Stimulated activated CD8-positive, alpha-beta memory T cell treated with anti-CD3 and anti-CD28 coated beads, Interleukin-4, amount 100 ng/mL, for 24 hours (primary cell): ENCODE results near the gene TMEM271.
"Not testable (repeated sequence)": the region's sequence is repeated elsewhere in the genome, so short reads cannot be mapped to it uniquely, and the experiment has no call there.

ENCODE experiments used
- DNase-seq: peaks from one replicate; pipeline ENCODE4 v3.0.0-alpha.2; 2020; ENCODE audit warnings: low read depth

Gene TMEM271

DNA sequence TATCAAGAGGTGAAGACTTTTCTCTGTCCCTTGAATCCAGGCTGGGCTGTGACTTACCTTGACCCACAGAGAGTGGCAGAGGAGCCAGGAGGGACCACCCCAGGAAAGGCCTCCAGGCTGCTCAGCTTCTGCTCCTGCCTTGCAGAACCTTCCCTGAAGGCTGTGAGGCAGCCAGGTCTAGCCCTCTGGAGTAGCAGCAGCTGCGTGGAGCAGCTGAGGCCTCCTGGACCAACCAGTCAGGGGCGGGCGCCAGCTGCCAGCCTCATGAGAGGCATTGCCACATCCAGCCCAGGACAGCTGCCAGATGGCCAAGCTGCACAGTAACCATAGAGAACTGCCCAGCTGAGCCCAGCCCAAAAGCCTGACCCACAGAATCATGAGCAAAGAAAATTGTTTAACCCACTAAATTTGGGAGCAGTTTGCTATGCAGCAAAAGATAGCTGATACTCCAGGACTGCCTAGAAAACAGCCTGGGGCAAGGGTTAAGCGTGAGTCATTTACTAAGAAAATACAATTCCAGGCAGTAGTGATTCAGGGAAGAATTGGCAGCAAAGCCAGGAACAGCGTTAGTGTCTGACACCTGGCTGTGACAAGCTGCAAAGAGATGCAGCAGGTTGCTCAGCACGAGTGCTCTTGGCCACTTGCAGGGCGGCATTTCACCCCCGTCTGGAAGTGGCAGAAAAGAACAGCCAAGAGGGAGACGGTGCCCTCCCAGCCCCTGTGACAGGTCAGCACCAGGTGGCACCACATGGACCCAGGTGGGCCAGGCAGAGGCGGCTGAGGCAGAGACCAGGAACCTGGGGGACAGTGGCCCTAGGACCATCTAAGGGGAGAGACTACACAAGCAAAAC lies 34.5 kb upstream of the TMEM271 start:
- no peak for DNase-seq

DNA sequence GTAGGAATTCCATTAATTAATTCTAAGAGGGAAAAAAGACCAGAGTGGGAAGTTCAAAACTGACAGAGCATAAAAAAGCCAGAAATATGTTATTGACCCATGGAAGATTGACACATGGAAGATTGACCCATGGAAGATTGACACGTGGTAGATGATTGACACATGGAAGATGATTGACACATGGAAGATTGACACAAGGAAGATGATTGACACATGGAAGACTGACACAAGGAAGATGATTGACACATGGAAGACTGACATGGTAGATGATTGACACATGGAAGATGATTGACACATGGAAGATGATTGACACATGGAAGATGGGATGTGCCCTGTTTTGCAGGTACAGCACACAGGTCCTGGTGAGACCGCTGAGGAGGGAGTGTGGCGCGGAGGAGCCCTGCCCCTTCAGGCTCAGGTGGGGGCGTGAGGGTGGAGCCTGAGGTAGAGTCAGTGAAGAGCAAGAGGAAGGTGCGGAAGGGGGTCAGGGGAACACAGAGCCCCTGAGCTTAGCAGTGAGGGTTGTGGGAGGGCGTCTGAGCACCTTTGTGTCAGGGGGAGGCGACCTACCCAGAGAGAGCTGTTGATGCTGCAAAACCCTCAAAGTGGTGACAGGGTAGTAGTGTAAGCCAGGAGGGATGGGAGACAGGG lies 33.4 kb upstream of the TMEM271 start:
- DNase-seq: no peak

DNA sequence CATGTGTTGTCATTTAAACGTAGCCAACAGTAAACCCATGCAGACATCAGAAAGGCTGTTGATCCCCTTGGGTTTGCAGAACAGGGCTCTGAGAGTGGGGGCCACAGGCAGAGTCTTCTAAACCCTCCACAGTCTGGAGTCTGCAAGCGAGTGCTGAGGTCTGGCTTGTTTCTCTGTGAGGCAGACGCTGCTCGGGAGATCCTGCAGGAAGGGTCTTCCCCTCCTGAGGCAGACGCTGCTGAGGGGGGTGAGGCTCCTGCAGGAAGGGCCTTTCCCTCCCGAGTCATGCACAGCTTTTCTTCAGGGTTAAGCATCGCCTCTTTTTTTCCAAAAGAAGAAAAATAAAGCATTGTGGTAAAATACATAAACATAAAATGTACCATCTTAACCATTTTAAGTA lies 32.1 kb upstream of the TMEM271 start:
- no peak for DNase-seq

DNA sequence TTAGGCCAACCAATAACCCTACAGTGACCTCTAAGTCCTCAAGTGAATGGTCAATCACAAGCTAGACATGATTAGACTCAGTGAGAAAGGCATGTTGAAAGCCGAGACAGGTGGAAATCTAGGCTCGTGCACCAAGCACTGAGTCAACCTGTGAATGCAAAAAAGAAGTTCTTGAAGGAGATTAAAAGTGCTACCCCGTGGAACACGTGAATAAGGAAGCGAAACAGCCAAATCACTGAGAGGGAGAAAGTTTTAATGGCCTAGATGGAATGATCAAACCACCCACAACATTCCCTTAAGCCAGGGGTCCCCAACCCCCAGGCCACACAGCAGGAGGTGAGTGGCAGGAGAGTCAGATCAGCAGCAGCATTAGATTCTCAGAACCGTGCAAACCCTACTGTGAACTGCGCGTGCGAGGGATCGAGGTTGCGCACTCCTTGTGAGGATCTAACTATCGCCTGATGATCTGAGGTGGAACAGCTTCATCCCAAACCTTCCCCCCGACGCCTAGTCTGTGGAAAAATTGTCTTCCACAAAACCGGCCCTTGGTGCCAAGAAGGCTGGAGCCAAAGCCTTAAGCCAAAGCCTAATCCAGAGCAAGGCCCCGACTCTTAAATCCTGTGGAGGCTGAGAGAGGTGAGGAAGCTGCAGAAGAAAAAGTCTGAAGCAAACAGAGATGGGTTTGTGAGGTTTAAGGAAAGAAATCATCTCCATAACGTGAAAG lies 29.8 kb upstream of the TMEM271 start:
- no peak for DNase-seq

DNA sequence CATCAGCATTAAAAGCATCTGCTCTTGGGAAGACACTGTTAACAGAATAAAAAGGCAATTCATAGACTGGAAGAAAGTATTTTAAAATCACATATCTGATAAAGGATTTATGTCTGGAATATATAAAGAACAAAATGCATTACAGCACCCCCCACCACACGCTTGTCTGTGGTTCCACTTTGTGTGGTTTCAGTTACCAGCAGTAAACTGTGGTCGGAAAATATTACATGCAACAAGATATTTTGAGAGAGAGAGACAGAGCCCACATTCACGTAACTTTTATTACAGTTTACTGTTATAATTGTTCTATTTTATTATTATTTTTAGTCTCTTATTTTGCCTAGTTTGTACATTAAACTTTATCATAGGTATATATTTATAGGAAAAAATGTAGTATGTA lies 28.0 kb upstream of the TMEM271 start:
- DNase-seq: no peak

DNA sequence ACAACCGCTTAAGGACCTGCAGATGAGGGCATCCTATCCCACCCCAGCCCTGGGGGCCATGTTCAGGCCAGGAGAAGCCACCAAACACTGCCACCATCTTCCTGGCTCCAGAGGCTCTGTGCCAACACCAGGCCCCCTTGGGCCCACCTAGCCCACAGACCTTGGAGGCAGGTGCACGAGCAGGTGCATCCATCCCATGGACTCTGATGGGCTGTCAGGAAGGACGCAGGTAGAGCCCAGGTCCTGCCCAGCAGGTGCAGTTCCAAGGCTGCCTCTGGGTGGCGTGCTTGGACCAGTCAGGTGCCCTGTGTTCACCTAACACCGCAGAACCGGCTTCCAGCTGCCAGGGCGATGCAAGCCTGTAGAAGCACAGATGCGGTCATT lies 26.5 kb upstream of the TMEM271 start:
- DNase-seq: peak; percentile 54

DNA sequence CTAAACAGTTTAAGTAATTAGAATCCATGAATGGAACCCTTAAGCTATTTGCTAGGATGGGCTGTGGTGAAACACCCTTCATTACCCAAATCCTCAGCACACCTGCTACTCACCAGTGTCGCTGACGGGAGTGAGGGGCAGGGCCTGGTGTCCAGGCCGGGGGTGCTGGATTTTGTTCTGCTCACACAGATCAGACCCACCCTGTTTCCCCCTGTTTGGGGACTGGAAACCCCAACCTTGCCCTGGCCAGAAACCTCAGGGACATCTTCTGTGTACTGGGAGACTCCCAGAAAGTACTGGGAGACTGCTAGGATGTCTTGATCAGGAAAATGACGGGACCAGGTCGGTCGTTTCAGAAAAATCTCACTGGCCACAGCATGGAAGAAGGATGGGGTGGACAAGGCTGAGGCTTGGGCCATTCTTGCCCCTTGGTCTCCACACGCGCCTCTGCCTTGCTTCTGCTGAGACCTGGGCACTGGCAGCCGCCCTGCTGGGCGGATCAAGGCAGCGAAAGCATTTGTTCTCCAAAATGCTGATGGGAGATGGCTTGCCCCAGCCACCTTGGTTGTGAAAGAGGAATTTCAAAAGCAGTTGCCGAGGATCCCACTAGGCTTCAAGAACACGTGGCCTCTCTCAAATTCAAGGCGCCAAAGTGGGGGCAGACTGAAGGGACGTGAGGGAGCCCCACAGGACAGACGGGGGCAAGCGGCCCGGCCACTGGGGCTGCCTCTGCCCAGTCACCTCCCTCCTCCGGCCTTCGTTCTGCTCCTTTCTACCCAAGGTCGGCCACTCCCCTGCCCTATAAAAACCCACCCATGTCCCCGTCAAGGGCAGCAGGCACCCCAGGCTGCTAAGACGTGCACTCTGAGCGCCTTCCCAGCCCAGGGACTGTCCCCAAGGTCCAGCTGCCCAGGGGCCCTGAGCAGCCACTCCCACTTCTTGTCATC lies 25.8 kb upstream of the TMEM271 start:
- DNase-seq: no peak

DNA sequence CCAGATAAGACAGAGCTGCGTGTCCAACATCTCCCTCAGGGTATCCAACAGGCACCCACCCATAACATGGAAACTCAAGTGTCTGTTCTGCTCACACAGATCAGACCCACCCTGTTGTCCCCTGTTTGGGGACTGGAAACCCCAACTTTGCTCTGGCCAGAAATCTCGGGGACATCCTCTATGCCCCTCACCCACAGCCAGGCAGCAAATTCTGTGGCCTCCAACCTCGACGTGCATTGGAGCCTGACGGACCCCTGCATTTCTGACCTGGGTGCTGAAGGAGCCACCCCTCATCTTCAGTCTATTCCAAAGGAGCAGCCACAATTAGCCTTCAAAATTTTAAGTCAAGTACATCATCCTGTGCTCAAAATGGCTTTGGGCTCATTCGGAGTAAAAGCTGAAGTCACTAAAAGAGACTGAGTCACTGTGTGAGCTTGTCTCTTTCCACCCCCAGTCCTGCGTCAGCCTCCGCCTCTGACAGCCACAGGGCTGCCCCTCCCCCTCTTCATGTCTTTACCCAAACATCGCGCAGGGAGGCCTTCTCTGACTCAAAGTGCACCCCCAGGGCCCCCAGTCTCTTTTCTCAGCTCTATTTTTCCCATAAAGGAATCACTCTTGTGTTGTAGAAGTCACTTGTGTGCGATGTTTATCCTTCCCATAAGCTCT lies 24.9 kb upstream of the TMEM271 start:
- DNase-seq: peak; percentile 33

DNA sequence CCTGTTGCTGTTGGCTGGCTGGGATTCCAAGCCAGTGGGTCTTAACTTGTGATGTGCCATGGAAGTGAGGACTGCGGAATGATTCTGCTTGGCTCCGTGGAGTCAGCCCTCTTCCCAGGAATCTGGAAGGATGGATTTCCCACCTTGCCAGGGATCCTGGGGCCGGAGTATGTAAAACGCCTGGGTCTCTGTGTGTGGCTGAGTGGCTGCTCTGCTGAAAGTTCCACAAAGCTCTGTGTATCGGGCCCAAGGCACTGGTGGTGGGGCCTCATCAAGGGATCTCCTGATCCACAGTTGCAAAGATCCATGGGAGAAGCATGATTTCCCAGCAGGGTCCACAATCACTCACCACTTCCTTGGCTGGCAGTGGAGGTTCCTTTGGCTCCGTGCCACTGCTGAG lies 24.1 kb upstream of the TMEM271 start:
- DNase-seq: no peak

DNA sequence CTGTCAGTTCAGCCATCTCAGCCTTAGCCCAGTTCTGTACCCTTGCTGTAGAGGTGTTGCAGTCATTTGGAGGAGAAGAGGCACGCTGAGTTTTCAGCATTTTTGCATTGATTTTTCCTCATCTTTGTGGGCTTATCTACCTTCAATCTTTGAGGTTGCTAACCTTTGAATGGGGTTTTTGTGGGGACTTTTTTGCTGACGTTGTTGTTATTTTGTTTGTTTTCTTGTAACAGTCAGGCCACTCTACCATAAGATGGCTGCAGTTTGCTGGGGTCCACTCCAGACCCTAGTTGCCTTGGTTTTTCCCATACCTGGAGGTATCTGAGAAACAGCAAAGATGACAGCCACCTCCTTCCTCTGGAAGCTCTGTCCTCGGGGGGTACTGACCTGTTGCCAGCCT lies 22.8 kb upstream of the TMEM271 start:
- DNase-seq: no peak

DNA sequence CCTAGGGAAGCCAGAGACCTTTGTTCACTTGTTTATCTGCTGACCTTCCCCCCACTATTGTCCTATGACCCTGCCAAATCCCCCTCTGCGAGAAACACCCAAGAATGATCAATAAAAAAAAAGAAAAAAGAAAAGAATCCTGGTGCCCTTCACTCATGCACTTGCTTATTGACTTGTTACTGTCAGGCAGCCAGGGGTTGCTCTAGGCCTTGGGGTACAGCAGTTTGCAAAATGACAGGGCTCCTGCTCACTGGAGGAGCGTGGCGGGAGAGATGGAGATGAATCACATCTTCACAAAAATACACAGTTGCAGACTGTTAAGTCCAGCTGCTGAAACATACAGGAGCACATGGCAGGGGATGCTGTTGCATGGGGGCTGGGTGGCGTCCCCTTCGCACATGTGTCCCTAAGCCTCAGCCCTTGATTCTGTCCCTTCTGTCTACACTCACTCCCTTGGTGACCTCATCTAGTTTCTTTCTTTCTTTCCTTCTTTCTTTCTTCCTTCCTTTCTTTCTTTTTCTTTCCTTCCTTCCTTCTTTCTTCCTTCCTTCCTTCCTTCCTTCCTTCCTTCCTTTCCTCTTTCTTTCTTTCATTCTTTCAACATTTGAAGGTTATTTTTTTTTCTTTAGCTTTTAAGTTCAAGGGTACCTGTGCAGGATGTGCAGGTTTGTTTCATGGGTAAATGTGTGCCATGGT lies 16.9 kb upstream of the TMEM271 start:
- DNase-seq: no peak

DNA sequence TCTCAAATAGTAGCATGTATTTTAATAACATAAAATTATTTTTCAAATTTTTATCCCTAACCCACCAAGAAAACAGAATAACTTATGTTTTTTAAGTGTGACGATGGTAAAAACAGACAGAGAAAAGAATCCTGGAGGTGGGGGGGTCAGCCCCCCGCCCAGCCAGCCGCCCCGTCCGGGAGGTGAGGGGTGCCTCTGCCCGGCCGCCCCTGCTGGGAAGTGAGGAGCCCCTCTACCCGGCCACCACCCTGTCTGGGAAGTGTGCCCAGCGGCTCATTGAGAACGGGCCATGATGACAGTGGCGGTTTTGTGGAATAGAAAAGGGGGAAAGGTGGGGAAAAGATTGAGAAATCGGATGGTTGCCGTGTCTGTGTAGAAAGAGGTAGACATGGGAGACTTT lies 16.1 kb upstream of the TMEM271 start:
- DNase-seq: not testable (repeated sequence)

DNA sequence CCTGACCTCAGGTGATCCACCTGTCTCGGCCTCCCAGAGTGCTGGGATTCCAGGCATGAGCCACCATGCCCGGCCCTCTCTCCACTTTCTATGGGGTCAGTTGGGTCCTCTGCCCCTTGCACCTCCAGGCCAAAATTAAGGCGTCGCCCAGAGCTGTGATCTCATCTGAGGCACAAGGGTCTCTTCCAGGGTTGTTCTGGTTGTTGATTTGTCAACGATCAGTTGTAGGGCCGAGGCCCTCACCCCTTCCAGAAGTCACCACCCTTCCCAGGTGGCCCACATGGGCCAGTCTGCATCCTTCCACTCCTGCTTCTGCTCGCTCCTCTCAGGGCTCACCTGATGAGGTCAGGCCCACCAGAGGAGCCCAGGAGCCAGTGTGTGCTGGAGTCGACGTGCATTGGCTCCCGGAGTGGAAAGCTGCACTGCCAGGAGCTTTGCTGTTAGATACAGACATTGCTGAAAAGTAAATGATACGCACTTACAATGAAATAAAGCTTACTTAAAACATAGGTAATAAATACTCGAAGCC lies 14.3 kb upstream of the TMEM271 start:
- DNase-seq: no peak

DNA sequence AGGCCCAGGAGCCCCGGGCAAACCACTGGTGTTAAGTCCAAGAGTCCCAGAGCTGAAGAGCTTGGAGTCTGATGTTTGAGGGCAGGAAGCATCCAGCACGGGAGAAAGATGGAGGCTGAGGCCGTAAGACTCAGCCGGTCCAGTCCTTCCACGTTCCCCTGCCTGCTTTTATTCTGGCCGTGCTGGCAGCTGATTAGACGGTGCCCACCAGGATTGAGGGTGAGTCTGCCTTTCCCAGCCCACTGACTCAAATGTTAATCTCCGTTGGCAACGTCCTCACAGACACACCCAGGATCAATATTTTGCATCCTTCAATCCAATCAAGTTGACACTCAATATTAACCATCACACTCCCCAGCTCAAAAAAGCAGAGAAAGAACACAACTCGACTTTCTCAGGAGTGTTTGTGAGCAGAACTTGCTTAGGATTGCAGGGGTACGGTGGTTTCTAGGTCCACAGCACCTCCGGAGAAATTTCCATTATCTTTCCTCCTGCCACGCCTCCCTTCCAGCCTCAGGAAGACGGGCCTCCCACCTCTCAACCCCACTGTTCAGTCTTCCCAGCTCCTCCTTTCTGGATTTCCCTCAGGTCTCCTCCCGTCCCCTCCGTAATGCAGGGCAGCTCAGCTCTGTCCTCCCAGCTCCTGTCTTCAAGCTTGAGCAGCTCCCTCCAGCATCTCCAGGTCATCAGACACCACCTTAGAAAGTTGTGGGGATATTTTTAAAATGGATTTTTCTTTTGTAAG lies 13.3 kb upstream of the TMEM271 start:
- DNase-seq: no peak

DNA sequence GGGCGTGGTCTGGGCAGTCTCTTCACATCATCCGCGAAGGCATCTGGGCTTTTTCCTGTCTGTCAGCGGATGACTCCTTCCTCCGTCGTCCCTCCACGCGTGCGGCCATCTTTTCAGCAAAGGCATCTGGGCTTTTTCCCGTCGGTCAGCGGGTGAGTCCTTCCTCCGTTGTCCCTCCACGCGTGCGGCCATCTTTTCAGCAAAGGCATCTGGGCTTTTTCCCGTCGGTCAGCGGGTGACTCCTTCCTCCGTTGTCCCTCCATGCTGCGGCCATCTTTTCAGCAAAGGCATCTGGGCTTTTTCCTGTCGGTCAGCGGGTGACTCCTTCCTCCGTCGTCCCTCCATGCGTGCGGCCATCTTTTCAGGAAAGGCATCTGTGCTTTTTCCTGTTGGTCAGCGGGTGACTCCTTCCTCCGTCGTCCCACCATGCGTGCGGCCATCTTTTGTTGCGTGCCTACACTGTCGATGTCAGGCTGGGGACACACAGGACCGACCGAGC lies 12.3 kb upstream of the TMEM271 start:
- no peak for DNase-seq

DNA sequence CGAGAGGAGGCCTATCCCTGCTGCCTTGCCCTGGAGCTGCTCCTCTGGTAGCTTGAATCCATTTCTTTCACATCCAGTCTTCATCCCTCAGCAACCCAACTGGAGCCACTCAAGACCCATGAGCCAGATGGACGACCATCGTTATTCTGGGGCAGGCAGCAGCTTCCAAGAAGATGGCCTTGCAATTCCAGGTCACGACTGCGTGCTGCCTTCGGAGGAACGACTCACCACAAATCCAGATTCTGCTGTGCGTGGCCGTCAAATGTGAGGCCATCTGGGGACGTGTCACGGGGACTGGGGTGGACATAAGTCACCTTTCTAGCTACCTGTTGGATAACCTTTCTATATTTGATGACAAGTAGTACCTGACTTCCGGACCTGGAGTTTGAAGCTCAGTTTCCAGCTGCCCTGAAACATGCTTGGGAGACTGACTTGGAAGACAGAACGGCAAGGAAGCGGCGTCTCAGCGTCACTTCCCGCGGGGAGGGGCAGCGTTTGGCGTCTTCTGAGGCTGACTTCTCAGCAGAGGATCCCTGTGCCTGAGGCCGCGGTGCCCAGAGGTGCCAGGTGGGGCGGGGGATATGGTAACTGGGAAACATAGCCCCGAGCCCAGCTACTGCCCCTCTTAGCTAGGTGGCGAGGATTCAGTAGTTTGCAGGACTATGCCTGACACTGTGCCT lies 11.7 kb upstream of the TMEM271 start:
- DNase-seq: no peak

DNA sequence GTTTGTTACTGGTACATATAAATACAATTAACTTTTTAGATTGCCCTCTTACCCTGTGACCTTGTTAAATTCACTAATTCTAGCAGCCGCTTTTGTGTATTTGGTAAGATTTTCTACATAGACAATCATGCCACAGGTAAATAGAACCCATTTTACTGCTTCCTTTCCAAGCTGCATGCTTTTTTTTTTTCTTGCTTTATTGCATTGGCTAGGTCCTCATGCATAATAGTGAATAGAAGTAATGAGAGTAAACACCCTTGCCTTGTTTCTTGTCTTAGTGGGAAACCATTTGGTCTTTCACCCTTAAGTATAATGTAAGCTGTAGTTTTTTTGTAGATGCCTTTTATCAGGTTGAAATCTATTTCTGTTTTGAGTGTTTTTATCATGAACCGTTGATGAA lies 7.7 kb upstream of the TMEM271 start:
- DNase-seq: no peak

DNA sequence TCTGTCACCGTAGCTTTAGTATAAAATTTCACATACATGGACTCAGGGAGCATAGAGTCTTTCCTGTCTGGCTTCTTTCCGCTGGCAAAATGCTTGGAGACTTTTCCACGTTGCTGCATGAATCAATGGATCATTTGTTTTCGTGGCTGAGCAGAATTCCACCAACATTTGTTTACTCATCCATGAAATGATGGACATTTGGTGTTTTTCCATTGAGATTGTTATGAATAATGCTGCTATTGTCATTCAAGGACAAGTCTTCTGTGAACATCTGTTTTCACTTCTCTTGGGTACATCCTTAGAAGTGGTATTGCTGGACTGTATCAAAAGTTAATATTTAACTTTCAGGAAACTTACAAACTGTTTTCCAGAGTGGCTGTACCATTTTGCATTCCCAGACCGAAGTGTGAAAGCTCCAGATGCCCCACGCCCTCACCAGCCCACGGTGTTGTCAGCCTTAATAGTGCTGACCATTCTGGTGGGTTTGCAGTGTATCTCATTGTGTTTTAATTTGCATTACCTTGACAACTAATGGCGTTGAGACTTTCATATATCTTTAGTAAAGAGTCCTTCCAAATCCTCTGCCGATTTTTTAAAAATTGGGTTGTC lies 5.8 kb upstream of the TMEM271 start:
- no peak for DNase-seq

DNA sequence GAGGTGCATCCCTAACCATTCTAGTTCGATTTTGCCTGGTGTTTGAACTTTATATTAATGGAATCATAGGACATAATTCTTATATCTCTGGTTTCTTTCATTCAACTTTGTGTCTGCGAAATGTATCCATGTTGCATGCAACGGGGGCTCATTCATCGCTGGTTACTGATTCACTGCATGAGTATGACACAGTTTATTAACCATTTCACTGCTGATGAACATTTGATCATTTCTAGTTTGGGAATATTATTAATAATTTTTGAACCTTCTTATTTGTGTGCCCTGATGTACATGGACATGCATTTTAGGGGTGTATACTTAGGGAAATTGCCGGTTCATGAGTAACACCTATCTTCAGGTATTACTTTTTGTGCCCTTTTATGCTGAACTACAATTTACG lies 5.1 kb upstream of the TMEM271 start:
- no peak for DNase-seq
